ENCODE data around the gene ORM1. TPM values are rescaled to one million over a fixed set of nuclear protein-coding genes. Genes with fewer than 3 reads are reported as not detected.
"Not testable (repeated sequence)": the region's sequence is repeated elsewhere in the genome, so short reads cannot be mapped to it uniquely, and the experiment has no call there.

Gene ORM1
- total RNA-seq, 1 donor from 2014 or later = not detected

GRCh38 chr9:114324492-114324891 is 1.6 kb downstream of the ORM1 start:
- no peak overlapping the region for H3K4me3 ChIP-seq (ENCODE audit: low read depth, low read length)
- H3K27me3 ChIP-seq (ENCODE audit: control insufficient read depth, insufficient read depth, low read length) = no peaks in the 10 kb centered on the region
- FAIRE-seq (no peak), DNase-seq (ENCODE audit: low read depth) (no peak)
- H3K36me3 ChIP-seq (ENCODE audit: control insufficient read depth, insufficient read depth, low read length) = no peaks in the 10 kb centered on the region
- TF ChIP-seq, protein P1, sequence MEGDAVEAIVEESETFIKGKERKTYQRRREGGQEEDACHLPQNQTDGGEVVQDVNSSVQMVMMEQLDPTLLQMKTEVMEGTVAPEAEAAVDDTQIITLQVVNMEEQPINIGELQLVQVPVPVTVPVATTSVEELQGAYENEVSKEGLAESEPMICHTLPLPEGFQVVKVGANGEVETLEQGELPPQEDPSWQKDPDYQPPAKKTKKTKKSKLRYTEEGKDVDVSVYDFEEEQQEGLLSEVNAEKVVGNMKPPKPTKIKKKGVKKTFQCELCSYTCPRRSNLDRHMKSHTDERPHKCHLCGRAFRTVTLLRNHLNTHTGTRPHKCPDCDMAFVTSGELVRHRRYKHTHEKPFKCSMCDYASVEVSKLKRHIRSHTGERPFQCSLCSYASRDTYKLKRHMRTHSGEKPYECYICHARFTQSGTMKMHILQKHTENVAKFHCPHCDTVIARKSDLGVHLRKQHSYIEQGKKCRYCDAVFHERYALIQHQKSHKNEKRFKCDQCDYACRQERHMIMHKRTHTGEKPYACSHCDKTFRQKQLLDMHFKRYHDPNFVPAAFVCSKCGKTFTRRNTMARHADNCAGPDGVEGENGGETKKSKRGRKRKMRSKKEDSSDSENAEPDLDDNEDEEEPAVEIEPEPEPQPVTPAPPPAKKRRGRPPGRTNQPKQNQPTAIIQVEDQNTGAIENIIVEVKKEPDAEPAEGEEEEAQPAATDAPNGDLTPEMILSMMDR (IDR thresholded peaks at IDR 0.05; ENCODE audit: insufficient read depth, low read length, severe bottlenecking) = no peak

DNA sequence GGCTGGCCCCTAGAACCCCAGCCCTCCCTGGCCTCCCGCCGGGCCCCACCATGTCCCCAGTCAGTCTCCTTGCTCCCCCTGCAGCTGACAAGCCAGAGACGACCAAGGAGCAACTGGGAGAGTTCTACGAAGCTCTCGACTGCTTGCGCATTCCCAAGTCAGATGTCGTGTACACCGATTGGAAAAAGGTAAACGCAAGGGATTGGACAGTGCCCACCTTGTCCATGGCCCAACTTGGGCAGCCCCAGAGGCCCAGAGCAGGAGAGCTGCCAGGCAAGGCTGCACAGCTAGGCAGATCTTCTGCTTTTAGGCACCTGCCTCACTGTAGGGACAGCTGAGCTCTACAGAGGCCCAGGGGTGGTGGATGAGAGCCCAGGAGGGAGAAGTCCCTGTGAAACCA is 2.1 kb downstream of the ORM1 start:
- not testable (repeated sequence) for DNase-seq (ENCODE audit: low read depth); H3K4me3 ChIP-seq (ENCODE audit: low read depth, low read length); FAIRE-seq

DNA sequence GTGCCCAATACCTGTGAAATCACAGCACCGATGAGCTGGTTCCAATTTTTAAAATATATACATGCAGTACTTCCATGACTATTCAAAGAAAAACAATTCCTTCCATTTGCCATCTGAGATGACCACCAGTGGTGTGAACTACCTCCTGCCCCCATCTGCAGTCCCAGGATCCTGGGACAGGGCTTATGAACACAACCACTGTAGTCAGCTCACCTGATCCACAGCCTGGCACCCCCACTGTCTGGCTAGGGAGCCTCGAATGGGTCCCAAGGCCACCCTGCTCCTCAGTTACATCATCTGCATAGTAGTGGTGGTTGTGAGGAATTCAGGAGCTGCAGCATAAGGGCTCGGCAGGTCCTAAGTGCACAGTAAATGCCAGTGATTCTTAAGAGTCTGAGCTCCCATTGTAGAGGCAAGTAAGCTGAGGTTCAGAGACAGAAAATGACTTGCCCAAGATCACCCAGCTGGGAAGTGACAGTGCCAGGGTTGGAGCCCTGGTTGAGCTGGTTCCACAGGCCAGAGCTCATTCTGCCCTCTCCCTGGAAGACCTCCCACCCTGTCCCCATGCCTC is 2.9 kb downstream of the ORM1 start:
- not testable (repeated sequence) for H3K27me3 ChIP-seq (ENCODE audit: control insufficient read depth, insufficient read depth, low read length); FAIRE-seq; H3K36me3 ChIP-seq (ENCODE audit: control insufficient read depth, insufficient read depth, low read length); H3K4me3 ChIP-seq (ENCODE audit: low read depth, low read length); DNase-seq (ENCODE audit: low read depth)

More for the DNA sequence above, 2.1 kb downstream of the ORM1 start:
- H3K27me3 ChIP-seq (ENCODE audit: control insufficient read depth, insufficient read depth, low read length); H3K36me3 ChIP-seq (ENCODE audit: control insufficient read depth, insufficient read depth, low read length): not testable (repeated sequence)

- no peaks in the 10 kb centered on the region for H3K27me3 ChIP-seq (ENCODE audit: control insufficient read depth, insufficient read depth, low read length)
- FAIRE-seq (no peak), DNase-seq (ENCODE audit: low read depth) (no peak)
- no peaks in the 10 kb centered on the region for H3K36me3 ChIP-seq (ENCODE audit: control insufficient read depth, insufficient read depth, low read length)
- H3K4me3 ChIP-seq (ENCODE audit: low read depth, low read length) = no peak overlapping the region
- TF ChIP-seq, protein P1 (IDR thresholded peaks at IDR 0.05; ENCODE audit: insufficient read depth, low read length, severe bottlenecking) = no peak
Observed at GRCh38 chr9:114327749-114328148, 4.9 kb downstream of the ORM1 start.

- DNase-seq (ENCODE audit: low read depth); H3K4me3 ChIP-seq (ENCODE audit: low read depth, low read length); H3K27me3 ChIP-seq (ENCODE audit: control insufficient read depth, insufficient read depth, low read length); H3K36me3 ChIP-seq (ENCODE audit: control insufficient read depth, insufficient read depth, low read length): not testable (repeated sequence)
- FAIRE-seq = peak; percentile 80
Observed at GRCh38 chr9:114328357-114328820, 5.5 kb downstream of the ORM1 start.

DNA sequence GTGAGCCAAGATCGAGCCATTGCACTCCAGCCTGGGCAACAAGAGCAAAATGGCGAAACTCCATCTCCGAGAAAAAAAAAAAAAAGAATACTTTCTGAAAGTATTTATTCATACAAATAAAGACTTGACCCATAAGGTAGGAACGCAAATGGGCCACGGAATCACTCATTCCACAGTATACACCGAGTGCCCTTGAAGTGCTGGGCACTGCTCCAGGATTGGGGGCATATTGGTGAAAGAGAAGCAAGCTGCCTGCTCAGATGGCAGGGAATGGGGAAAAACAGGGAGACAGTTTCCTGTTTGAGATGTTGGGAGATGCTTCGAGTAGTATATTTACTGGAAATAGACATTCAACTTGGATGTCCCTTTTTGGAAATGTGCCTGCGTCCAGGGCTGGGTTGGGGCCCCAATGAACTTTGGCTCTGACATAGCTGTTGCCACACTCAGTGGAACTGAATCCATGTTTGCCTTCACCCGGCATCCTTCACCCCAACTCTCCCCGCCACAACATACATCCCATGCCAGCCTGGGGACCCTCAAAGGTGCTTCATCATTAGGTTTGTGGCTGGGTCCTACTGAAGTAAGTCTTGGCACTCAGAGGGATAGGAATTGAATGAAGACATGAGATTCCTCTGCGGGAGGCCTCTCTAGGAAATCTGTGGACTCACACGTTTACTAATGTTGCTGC is 6.2 kb downstream of the ORM1 start:
- H3K4me3 ChIP-seq (ENCODE audit: low read depth, low read length); H3K36me3 ChIP-seq (ENCODE audit: control insufficient read depth, insufficient read depth, low read length); DNase-seq (ENCODE audit: low read depth); H3K27me3 ChIP-seq (ENCODE audit: control insufficient read depth, insufficient read depth, low read length); FAIRE-seq: not testable (repeated sequence)

GRCh38 chr9:114329625-114330022 is 6.7 kb downstream of the ORM1 start, which contains the start of gene ORM2:
ORM2 (plus strand) TSS chr9:114329869; CDS start chr9:114329905, 36 bp downstream.
- DNase-seq (ENCODE audit: low read depth); H3K36me3 ChIP-seq (ENCODE audit: control insufficient read depth, insufficient read depth, low read length); H3K4me3 ChIP-seq (ENCODE audit: low read depth, low read length); FAIRE-seq; H3K27me3 ChIP-seq (ENCODE audit: control insufficient read depth, insufficient read depth, low read length): not testable (repeated sequence)

- Histone ChIP-seq H3K4me3 (ENCODE audit: low read depth, low read length) (no peak overlapping the region), H3K36me3 (ENCODE audit: control insufficient read depth, insufficient read depth, low read length) (no peaks in the 10 kb centered on the region), H3K27me3 (ENCODE audit: control insufficient read depth, insufficient read depth, low read length) (no peaks in the 10 kb centered on the region)
- FAIRE-seq (no peak), DNase-seq (ENCODE audit: low read depth) (no peak)
- TF ChIP-seq, protein P1 (IDR thresholded peaks at IDR 0.05; ENCODE audit: insufficient read depth, low read length, severe bottlenecking) = no peak
Observed at GRCh38 chr9:114330636-114331035, 7.7 kb downstream of the ORM1 start.

GRCh38 chr9:114331229-114332195 is 8.6 kb downstream of the ORM1 start:
- not testable (repeated sequence) for H3K27me3 ChIP-seq (ENCODE audit: control insufficient read depth, insufficient read depth, low read length); H3K36me3 ChIP-seq (ENCODE audit: control insufficient read depth, insufficient read depth, low read length); H3K4me3 ChIP-seq (ENCODE audit: low read depth, low read length); DNase-seq (ENCODE audit: low read depth)
- FAIRE-seq = peak; percentile 95

DNA sequence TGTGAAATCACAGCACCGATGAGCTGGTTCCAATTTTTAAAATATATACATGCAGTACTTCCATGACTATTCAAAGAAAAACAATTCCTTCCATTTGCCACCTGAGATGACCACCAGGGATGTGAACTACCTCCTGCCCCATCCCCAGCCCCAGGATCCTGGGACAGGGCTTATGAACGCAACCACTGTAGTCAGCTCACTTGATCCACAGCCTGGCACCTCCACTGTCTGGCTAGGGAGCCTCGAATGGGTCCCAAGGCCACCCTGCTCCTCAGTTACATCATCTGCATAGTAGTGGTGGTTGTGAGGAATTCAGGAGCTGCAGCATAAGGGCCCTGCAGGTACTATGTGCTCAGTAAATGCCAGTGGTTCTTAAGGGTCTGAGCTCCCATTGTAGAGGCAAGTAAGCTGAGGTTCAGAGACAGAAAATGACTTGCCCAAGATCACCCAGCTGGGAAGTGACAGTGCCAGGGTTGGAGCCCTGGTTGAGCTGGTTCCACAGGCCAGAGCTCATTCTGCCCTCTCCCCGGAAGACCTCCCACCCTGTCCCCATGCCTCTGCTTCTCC is 9.7 kb downstream of the ORM1 start:
- DNase-seq (ENCODE audit: low read depth); H3K27me3 ChIP-seq (ENCODE audit: control insufficient read depth, insufficient read depth, low read length); H3K4me3 ChIP-seq (ENCODE audit: low read depth, low read length); FAIRE-seq; H3K36me3 ChIP-seq (ENCODE audit: control insufficient read depth, insufficient read depth, low read length): not testable (repeated sequence)

All from bronchial epithelial cell (primary cell).